ENCODE measurements around the gene RHBDF2.
A peak's percentile ranks its signal among the peaks of the same experiment; 100 is the strongest.
"Not testable (repeated sequence)": the region's sequence is repeated elsewhere in the genome, so short reads cannot be mapped to it uniquely, and the experiment has no call there.

The RHBDF2 gene

DNA sequence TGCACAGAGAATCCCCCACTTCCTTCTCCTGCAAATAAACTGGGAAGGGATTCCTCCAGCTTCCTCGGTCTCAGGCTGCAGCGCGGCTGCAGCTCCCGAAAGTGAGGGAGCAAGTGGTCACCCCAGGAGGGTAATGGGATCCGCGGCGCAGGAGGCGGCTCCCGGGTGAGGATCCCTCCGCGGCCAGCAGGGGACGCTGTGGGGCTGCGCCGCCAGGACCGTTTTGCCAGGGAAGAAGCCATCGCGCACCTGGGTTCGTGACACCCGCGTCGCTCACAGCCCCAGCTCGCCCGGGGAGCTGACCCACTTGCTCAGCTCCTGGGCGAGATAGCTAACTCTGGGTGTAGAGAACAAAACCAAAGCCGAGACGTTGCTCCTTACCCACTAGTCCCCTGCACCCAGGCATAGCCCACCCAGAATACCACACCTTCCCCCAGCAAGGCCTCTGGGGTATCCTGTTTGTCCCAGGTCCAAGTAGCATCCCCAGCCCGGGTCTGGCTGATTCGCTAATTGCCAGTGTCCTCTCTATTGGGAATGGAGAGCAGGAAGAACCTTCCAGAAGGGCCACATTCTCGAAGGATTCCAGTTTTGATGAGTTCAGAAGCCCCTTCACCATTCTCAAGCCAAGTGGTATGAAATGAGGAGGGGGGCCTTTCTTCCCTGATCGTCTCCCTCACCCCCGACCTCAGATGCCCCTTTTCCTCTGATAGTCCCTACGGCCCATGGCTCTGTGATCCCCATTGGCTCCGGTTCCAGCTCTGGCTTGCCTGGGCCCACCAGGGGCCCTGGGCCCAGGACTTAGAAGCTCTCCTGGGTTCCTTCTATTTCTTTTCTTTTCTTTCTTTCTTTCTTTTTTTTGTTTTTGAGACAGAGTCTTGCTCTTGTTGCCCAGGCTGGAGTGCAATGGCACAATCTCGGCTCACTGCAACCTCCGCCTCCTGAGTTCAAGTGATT lies 22.1 kb upstream of the RHBDF2 start:
- peak; percentile 88 for DNase-seq

DNA sequence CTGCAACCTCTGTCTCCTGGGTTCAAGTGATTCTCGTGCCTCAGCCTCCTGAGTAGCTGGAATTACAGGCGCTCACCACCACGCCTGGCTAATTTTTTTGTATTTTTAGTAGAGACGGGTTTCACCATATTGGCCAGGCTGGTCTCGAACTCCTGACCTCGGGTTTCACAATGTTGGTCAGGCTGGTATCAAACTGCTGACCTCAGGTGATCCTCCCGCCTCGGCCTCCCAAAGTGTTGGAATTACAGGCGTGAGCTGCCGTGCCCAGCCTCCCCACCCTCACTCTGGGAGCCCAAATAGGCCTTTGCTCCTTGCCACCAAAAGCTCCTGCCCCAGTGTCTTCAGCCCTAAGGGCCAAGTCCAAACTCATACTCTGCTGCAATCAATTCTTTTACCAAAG lies 20.5 kb upstream of the RHBDF2 start:
- DNase-seq = not testable (repeated sequence)

DNA sequence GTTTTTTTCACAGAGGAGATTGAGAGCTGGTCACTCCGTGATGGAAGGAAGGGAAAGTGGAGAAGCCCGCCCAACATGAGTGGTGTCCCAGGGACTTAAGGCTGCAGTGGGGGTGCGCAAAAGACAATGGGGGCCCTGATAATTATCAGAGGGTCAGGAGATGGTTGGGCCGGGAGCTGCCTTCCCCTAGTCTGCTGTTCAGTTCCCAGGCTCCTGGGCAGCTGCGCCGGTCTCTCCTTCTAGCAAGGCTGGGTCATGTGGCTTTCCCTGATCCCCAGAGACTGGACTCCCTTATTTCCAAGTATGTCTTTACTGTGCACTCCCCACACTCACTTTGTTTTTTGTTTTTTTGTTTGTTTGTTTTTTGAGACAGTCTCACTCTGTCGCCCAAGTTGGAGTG lies 20.0 kb upstream of the RHBDF2 start:
- no peak for DNase-seq

DNA sequence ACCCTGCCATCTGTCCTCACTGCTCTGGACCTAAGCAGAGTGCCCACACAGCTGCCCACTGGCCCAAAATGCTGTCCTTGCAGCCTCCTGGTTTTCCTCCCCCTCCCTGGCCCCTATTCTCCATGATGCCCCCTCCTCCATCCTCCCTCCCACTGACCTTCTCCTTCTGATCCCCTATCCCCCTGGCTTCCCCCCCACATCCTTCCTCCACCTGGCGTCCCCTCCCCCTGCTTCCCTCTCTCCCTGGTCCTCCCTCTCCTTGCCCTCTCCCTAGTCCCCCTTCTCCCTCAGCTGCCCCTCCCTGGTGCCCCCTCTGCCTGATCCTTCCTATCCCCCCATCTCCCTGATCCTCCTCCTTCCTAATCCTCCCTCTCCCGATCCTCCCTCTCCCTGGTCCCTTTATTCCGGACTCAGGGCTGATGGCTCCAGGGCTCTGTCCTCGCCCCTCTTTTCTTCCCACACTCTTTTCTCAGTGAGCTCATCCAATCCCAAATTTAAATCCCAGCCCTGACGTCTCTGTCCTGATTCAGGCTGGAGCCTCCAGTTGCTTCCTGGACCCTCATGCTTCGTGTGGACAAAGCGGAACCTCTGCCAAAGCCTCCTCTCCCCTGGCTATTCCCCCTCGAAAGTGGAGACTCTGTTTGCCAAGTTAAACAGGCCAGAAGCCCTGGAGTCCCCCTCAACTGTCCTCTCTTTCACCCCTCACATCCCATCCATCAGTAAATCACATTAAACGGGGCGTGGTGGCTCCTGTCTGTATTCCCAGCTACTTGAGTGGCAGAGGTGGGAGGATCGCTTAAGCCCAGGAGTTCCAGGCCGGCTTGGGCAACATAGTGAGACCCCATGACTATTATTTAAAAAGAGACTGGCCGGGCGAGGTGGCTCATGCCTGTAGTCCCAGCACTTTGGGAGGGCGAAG lies 18.1 kb upstream of the RHBDF2 start:
- DNase-seq = no peak

DNA sequence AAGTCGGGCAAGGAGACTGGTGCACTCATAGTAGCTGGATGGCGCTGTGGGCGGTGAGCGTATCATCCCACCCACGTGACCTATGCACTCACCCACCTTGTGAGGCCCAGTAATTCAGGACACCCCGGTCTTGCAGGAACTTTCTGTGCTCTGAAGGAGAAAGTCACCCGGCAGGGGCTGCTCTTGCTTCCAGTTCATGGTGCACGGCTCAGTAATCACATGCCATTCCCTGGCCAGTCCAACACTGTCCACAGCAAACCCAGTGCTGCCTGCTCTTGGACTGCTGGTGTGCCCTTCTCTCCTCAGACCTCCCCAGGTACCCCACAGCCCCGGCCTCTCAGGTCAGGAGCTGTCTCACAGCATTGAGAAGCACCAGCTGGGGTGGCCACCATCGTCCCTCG lies 16.4 kb upstream of the RHBDF2 start:
- DNase-seq = no peak

DNA sequence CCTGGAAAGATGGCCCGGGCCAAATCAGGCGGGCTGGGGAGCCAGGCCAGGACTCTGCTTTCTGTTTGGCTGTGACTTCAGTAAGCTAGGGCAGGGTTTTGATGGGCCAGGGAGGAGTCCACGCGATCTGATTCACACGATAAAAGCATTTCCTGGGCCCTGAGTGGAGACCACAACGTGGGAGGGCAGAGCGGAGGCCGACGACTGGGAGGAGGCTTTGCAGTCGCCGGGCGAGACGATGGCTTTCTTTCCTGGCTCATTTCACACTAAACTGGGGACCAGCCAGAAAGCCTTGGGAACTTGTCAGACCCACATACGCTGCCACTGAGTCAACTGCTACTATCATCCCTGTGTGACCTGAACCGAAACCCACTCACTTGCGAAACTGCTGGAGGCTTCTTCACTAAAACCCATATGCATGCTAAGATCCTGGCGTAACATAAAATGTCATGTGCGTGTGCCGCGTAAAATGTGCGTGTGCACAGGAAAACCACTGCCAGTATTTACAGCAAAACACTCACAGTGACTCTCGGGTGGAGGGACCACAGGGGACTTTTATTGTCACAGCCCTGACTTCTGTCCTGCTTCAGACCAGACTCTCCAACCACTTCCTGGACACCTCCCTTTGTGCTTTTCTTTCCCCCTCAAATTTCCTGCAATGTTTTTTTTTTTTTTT lies 14.2 kb upstream of the RHBDF2 start:
- DNase-seq = peak; percentile 81

DNA sequence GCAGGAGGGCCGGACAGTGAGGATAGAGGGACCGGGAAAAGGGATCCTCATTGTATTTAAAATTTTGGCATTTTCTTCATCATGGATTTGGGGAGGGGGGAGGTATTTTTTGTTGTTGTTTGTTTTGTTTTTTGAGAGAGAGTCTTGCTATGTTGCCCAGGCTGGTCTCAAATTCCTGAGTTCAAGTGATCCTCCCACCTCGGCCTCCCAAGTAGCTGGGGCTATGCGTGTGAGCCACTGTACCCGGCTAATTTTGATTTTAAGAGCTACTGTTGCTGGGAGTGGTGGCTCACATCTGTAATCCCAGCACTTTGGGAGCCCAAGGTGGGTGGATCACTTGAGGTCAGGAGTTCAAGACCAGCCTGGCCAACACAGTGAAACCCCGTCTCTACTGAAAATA lies 13.1 kb upstream of the RHBDF2 start:
- DNase-seq = not testable (repeated sequence)

DNA sequence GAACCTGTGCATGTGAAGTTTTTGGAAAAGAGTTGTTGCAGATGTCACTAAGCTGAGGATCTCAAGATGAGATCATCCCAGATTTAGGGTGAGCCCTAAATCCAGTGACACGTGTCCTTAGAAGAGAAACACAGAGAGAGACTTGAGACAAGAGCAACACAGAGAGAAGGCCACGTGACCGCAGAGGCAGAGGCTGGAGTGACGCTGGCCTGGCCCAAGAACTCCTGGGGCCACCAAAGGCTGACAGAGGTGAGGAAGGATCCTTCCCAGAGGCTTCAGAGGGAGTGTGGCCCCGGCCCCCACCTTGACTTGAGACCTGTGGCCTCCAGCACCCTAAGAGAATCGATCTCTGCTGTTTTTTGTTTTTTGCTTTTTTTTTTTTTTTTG lies 12.1 kb upstream of the RHBDF2 start:
- no peak for DNase-seq

DNA sequence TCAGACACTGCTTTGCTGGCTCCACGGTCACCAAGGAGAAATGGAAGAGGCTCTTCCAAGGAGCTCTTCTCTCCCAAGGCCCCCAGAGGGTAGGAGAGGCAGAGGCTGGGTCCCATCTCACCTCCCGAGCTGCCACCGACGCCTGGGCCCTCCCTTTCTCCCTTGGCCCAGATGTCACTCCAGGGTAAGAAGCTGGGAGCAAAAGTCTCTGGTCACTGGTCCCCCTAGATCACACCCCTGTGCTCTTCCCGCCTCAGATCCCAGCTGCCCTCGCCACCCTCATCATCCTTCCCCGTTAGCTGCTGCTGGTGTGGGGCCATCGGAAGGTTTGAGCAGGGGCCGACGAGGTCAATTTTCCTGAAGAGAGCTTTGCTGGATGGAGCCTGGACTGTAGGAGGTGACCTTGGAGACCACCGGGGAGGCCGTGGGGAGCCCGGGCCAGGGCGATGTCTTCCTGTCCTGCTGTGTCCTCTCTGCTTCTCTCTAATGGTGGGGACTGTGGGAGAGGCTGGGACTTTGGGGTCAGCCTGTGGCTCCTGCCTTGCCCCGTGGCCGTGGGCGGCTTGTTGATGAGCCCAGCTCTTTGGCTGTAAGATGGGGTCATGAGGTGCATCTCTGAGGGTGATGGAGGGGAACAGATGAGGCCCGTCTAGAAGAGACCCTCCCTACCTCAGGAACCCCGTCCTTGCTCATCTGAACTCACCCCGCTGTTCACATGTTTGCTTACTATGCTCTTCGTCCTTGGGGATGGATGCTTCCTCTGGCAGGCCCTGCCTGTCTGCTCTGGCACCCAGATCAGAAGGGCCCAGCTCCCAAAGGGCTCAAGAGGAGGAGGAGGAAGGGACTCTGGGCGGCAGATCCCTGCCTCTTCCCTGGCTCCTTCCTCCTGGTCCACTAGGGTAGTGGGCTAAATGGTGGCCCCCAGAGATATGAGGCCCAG lies 11.4 kb upstream of the RHBDF2 start:
- no peak for DNase-seq

DNA sequence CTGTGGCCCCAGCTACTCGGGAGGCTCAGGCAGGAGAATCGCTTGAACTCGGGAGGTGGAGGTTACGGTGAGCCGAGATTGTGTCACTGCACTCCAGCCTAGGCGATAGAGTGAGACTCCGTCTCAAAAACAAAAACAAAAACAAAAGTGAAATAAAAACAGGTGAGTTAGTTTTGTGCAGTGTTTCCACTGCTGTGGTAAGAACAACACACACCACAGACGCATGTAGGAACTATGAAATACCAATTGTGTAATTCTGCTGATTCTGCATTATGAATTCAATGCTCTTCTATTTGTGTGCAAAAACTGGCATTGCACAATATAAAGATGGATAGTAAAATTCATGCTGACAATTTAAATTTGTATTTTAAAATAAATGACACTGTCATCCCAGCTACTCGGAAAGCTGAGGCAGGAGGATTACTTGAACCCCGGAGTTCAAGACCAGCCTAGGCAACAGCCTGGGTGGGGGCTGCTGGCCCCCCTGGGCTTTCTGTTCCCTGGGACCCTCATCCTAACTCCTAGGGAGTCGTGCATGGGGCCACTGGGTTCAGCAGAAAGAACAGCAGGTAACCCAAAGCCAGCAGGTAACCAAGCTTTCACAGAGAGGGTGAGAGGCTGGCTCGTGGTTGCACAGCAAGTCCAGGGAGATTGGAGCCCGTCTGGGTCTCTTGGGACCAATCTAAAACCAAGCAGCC lies 10.6 kb upstream of the RHBDF2 start:
- DNase-seq = no peak

DNA sequence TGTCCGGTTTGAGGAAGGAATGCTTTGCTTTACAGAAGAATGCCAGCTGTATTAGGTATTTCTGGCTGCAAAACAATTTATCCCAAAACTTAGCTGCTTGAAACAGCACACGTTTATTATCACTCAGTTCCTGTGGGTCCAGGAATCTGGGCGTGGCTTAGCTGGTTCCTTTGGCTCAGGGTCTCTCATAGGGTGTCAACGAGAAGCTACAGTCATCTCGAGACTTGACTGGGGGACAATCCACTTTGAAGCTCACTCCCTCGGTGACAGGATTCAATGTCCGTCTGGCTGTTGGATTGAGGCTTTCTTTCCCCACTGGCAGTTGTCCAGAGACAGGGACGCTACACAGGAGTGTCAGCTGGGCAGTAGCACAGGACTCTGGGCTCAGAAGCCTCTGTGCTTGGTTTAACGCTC lies 9.6 kb upstream of the RHBDF2 start:
- DNase-seq = no peak

DNA sequence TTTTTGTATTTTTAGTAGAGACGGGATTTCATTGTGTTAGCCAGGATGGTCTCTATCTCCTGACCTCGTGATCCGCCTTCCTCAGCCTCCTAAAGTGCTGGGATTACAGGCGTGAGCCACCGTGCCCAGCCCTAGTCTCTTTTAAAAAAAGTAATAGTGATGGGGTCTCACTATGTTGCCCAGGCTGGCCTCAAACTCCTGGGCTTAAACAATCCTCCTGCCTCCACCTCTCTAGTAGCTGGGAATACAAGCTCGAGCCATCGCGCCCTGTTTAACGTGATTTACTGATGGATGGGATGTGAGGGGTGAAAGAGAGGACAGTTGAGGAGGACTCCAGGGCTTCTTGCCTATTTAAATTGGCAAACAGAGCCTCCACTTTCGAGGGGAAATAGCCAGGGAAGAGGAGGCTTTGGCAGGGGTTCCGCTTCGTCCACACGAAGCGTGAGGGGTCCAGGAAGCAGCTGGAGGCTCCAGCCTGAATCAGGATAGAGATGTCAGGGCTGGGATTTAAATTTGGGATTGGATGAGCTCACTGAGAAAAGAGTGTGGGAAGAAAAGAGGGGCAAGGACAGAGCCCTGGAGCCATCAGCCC lies 7.3 kb upstream of the RHBDF2 start:
- DNase-seq = not testable (repeated sequence)

DNA sequence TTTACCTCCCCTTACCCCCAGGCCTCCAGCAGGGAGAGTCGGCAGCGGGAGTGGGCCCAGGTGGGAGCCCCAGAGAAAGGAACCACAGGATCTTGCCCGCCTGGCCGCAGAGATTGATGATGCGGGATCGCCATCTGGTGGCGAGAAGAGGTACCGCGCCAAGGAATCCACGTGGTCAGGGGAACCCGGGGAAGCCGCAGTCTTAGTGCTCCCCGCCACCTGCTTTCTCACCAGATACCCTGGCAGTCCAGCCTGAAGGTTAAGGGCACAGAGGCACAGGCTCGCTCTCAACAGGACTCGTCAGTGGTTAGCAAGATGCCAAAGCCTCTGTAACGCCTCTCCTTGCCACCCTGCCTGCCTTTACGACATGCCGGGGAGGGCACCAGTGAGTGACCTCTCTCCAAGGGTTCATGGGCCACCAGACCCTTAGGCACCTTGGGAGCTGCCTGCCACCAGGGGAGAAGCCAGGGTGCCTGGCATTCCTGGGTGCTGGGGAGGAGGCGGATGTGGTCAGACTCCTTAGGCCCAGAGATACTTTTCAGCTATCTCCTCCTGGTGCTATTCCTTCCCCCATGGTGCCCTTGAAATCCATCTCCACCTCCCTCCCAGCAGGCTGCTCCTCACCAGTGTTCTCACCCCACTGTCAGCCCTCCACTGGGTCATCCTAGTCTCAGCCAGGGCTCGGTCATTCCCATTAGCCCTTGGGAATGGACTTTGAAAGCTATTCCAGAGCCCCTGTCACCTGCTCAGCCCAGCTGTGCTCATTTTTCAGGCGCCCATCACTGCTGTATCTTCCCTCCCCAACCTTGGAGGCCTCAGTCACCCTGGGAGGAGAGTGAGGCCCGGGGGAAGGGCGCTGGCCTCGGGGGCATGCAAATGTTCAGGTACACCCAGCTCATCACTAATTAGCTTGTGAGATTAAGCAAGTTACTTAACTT lies 5.5 kb upstream of the RHBDF2 start:
- DNase-seq = peak; percentile 95

DNA sequence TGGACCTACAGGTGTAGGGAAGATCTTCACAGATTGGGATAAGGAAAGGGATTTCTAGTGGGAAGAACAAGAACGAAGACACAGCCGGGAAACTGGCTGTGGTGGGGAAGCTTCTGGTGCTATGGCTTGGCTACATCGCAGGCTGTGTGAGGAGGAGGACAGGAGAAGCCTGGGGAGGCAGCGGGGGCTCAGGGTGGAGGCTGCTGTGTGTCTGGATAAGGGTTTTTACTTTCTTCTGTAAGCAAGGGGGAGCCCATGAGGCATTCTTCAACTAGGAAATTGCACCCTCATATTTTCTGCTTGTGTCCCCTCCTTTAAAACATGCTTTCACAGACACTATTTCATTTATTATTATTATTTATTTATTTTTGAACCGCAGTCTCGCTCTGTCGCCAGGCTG lies 2.9 kb upstream of the RHBDF2 start:
- no peak for DNase-seq

DNA sequence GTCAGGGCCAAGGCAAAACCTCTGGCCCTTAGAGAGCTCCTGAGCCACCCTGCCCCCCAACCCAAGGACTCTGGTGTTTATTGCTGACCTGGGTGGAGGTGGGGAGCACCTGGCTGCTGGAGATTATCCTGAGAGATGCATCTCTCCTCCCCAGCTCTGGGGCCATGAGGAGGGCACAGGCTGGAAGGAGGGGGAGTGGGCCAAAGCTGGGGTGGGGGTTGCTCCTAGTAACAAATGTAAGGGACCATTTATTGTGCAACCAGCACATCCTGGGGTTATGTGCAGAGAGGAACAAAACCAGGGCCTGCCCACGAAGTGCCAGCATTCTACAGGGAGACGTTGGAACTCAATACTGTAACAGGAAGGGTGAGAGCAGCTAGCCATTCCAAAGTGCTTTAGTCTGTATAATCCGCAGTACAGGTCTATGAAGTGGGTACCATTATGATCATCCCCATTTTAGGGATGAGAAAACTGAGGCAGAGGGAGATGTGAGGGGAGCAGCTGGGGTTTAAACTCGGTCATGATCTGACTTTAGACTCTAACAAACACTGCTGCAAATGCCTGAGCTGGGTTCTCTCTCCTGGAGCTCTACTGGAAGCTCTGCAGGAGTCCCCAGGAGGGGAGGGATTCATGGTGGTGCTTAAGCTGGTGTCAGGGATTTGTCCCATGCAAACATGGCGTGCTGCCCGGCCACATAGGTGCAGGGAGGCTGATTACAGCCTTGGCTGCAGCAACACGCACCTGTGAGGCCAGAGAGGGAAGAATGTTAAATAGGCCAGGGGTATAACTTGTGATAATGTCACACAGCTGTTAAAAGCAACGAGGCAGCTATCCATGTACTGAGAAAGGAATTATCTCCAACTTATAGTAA lies 1.4 kb upstream of the RHBDF2 start:
- DNase-seq = no peak

DNA sequence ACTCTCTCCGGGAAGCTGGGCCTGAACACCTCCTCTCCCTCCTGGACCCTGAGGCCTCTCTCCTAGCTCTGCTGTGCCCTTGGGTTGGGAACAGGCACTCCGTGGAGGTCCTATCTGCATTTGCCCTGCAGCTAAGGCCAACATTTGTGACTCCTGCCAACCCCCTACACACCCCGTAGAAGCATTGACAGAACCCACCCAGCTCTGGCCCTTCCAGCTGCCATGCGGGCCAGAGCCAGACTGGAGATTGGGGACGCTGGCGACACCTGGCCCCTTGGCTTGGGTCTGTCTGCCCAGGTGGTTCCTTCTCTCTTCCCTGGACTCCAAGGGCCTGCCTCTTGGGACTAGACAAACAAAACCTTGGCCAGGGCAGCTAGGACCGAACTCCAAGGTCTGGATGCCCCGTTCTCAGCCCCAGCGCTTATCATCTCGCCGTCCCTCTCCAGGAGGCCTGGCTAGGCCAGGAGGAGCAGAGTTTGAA lies 644 bp upstream of the RHBDF2 start:
- no peak for DNase-seq

DNA sequence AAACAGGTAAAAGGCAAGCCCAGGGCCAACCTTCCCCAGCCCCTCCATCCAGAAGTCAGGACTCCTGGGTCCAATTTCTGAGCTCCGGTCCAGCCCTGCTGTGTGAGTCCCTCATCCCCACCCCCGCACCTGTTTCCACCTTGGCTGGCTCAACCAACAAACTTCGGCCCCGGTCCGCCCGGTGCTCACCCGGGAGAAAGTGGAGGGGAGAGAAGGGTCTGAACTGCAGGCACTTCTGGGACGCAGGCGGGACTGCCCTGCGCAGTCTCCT lies 541 bp downstream of the RHBDF2 start:
- no peak for DNase-seq

DNA sequence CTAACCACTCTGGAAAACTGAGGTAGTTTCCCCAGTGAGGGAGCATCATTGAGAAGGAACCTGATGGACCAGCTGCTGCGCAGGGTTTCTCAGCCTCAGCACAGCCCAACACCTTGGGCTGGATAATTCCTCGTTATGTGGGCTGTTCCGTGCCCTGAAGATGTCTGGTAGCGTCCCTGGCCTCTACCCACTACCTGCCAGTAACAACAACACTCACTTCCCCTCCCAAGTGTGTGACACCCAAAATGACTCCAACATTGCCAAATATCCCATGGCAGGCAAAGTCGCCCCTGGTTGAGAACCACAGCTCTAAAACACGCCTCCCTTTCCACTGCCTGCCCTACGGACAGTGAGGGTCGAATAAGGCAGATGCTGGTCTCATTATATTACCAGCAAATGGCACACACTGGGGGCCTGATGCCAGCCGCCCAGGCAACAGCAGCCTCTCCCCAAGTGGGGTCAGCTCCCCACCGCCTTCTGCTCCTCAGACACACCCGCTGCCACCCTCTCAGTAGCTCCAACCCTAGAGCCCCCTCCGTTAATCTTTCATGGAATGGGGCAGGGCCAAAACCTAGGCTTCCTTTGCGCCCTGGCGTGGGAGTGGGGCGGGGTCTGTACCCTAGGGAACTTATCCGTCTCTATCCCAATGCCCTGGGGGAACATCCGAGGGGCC lies 1.0 kb downstream of the RHBDF2 start:
- no peak for DNase-seq

Measured in activated T-cell treated with anti-CD3 and anti-CD28 coated beads, Interleukin-2, amount 50 U/mL, for 1 hour (primary cell).